Stimulated activated CD8-positive, alpha-beta memory T cell treated with anti-CD3 and anti-CD28 coated beads, Interleukin-2, amount 100 ng/mL, for 1 hour (primary cell): Measurements from ENCODE around the gene SBK2.
"Not testable (repeated sequence)": the region's sequence is repeated elsewhere in the genome, so short reads cannot be mapped to it uniquely, and the experiment has no call there.

Experiments used
- DNase-seq, 2 donors: peaks; one replicate each; pipeline ENCODE4 v3.0.0-alpha.2; 2020; ENCODE audit warnings: low read depth in 2 of 2

Gene SBK2

DNA sequence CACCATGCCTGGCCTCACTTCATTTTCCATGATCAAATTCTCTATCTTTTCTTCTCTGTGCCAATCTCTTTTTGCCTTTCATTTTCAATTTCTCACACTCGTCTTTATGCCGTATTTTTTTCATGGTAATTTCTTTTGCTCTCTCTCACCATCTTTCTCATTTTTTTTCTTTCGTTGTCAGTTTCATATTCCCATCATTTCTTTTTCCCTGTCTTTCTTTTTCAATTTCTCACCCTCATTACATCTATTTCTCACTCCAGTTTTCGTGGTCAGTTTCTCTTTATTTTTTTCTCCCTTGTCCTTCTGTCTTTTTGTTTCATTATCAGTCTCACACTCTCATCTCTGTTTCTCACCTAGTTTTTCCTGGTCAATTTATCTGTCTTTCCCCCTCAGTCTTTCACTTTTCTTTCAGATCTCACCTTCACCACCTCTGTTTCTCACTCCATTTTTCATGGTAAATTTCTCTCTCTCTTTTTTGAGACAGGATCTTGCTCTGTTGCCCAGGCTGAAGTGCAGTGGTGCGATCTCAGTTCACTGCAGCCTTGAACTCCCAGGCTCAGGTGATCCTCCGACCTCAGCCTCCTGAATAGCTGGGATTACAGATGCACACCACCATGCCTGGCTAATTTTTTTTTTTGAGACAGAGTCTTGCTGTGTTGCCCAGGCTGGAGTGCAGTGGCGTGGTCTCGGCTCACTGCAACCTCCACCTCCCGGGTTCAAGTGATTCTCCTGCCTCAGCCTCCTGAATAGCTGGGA lies 34.6 kb downstream of the SBK2 start:
- DNase-seq: no peak

GRCh38 chr19:55500368-55500952 lies 36.5 kb downstream of the SBK2 start:
- no peak for DNase-seq

GRCh38 chr19:55498246-55498840 lies 38.6 kb downstream of the SBK2 start:
- DNase-seq: no peak

GRCh38 chr19:55497763-55498162 lies 39.2 kb downstream of the SBK2 start:
- no peak for DNase-seq

DNA sequence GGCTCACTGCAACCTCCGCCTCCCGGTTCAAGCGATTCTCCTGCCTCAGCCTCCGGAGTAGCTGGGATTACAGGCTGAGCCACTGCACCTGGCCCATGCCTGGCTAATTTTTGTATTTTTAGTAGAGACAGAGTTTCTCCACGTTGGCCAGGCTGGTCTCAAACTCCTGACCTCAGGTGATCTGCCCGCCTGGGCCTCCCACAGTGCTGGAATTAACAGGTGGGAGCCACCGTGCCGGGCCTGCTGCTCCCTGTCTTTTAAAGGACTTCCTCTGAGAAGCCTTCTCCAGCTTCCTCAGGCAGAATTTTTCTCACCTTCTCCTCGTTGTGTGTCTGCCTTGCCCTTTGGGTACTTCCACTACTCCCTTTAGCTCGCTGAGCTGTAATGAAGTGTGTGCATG lies 40.1 kb downstream of the SBK2 start:
- not testable (repeated sequence) for DNase-seq

GRCh38 chr19:55495646-55496349 lies 41.1 kb downstream of the SBK2 start:
- DNase-seq: no peak

GRCh38 chr19:55494172-55494761 lies 42.7 kb downstream of the SBK2 start:
- no peak for DNase-seq

- DNase-seq: no peak
These were observed 43.2 kb downstream of the SBK2 start for GRCh38 chr19:55493645-55494171.

DNA sequence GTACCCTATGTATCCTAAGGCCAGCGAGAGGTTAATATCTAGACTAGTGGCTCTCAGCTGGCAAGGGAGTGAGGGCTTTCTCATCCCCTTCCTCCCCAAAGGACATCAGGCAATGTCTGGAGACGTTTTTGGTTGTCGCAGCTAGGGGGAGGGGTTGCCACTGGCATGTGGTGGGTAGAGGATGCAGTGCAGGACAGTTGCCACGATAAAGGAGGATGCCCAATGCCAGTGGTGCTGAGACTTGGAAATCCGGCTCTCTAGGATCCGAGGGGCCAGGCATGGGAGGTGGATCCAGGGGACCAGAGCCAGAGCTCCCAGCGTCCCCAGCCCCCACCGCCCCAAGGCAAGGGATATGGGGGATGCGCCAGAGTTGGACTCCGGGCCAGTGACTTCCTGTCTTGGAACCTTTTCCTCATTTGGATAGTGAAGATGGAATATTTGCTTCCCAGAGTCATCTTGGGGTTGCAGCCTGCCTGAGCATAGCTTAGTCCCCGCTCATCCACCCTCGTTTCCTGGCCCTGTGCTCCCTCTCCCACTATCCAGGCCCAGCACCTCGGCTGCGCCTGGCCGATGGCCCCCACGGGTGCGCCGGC lies 43.8 kb downstream of the SBK2 start:
- no peak for DNase-seq

- DNase-seq: no peak
These were observed 44.5 kb downstream of the SBK2 start for GRCh38 chr19:55492362-55492944.

DNA sequence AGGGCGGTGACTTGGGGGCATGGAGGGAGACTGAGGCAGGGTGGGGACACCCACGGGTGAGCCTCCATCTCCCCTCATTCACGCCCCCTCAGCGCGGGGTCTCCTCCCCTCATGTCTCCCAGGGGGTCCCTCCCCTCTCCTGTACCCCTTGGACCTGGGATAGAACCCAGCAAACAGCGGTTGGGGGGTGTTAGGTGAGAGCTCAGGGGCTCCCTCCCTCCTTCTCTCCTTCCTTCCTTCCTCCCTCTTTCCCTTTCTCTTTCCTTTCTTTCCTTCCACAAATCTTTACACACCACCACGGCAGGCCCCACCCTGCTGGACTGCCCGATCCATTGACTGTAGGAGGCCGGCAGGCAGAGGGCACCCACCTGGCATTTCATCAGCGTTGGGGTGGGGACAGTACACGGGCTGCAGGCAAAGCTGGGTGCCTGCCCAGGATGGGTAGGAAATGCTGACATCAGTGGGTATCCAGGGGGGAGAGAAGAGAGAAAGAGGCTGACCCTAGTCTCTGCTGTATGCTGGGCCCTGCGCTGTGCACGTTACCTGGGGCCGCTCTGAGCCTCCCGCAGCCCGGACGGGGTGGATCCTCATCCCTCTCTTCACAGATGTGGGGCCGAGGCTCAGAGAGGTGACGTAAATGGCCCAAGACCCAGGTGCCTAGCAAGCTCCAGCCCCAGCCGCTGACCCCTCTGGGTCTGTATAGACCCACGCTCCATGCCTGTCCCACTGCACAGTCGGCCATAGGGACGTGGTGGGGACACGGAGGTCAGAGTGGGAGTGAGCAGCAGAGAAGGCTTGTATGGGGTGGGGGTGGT lies 45.2 kb downstream of the SBK2 start:
- no peak for DNase-seq

GRCh38 chr19:55490478-55491432 lies 46.2 kb downstream of the SBK2 start:
- no peak for DNase-seq

- no peak for DNase-seq
These were observed 47.0 kb downstream of the SBK2 start for GRCh38 chr19:55489711-55490477.

DNA sequence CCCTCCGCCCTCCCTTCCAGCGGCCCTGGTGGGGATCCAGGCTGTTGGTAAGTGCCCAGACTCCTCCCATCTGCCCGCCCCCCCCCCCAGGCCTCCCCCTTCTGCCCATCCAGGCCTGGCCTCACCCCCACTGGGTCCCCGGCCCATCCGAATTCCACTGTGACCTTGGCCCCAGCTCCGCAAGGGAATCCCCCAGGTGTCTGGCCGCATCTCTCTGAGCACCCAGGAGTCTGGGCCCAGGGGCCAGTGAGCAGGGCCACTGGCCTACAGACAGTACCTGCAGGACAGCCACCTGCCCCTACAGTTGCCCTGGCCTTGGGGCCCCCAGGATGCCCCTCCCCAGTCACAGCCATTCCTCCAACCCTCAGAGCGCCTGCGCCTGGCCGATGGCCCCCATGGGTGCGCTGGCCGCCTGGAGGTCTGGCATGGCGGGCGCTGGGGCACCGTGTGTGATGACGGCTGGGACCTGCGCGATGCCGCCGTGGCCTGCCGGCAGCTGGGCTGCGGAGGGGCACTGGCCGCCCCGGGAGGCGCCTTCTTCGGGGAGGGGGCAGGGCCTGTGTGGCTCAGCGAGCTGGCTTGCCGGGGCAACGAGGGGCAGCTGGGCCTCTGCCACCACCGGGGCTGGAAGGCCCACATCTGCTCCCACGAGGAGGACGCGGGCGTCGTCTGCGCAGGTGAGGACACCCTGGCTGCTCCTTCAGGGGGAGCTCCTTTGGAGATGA lies 47.8 kb downstream of the SBK2 start:
- DNase-seq: no peak

DNA sequence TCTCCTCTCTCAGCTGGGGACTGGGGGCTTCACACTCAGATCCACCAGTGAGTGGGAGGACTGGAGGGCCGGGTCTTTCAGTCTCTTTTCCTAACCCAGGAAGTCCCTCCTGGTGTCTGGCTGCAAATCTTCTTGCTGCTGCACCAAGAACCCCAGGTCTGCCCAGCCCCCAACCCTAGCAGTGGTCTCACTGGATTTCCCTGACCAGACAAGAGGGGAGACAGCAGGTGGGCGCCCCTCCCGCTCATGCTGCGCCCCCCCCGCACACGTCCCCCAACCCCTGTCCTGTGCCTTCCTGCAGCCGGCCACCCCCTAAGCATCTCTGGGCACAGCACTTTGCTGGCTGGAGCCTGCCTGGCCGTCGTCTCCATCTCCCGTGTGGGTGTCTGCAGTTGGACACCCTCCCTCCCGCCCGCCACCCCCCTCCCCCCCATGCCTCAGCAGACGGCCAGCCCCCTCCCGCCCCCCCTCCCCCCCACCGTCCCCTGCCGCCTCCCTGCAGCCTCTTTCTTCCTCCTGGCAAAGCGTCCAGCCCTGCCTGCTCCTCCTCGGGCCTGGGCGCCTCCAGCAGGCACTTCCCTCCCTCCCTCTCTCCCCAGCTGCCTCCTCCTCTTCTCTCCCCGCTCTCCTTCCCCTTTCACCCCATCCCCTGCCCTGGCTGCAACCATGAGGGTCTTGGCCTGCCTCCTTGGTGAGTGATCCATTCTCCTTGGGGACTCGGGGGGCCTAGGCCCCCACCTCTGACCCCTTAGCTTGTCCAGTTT lies 48.8 kb downstream of the SBK2 start, which contains the start of gene SSC5D:
SSC5D (plus strand) TSS at position 513 of the 764 bp plus-strand sequence; CDS start at position 667, 154 bp downstream.
- DNase-seq: no peak

DNA sequence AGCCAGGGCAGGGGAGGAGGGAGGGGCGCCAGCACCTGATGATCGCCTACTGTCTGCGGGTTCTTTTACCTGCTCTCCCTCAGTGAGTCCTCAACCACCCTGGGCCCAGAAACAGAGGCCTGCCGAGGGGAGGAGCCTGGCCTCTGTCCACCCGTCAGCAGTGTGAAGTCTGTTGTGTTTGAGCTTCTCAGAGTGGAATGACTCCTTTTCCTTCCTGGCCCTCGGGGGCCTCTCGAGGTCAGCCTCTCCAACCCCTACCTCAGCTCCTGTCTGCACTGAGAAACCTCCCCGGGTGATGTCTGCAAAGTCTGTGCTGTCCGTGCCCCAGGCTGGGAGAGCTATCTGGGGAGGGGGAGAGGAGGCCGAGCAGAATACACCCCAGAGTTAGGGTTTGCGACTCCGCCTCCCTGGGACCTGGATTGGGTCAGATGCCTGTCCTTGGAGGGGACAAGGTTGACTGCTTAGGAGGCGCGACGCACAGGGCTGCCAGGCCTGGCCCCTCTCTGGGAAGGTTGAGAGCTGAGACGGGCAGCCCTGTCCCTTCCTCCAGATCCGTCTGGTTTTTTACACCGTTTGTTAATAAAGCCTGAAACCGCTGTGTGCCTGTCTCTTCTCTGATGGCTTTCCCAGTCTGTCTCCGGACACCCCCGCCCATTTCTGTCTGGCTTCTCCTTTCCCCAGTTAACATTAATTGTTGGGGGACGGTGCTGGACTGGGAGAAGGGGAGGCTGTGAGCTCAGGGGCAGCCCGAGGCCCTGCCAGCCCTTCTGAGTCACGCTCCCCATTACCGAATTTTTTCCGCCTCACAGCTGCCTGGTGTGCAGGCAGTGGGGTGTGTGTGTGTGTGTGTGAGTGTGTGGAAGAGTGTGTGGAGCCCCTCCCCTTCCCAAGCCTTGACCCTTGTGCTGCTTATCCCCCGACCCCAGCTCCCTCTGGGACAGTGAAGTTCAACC lies 49.7 kb downstream of the SBK2 start:
- DNase-seq: no peak
